Measurements from ENCODE around the gene VWA2.

- TF ChIP-seq POLR2A (IDR thresholded peaks at IDR 0.05; ENCODE audit: low read depth, low read length) (no peak), RAD21 (IDR thresholded peaks at IDR 0.05; ENCODE audit: low read length) (no peak), RFX5 (IDR thresholded peaks at IDR 0.05; ENCODE audit: low read depth, low read length) (no peak), ELK1 (IDR thresholded peaks at IDR 0.05; ENCODE audit: borderline replicate concordance, low read depth, low read length) (no peak), RCOR1 (IDR thresholded peaks at IDR 0.05; ENCODE audit: insufficient replicate concordance, low read length) (no peak)
- TF ChIP-seq, protein P1, sequence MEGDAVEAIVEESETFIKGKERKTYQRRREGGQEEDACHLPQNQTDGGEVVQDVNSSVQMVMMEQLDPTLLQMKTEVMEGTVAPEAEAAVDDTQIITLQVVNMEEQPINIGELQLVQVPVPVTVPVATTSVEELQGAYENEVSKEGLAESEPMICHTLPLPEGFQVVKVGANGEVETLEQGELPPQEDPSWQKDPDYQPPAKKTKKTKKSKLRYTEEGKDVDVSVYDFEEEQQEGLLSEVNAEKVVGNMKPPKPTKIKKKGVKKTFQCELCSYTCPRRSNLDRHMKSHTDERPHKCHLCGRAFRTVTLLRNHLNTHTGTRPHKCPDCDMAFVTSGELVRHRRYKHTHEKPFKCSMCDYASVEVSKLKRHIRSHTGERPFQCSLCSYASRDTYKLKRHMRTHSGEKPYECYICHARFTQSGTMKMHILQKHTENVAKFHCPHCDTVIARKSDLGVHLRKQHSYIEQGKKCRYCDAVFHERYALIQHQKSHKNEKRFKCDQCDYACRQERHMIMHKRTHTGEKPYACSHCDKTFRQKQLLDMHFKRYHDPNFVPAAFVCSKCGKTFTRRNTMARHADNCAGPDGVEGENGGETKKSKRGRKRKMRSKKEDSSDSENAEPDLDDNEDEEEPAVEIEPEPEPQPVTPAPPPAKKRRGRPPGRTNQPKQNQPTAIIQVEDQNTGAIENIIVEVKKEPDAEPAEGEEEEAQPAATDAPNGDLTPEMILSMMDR (conservative IDR thresholded peaks at IDR 0.05; ENCODE audit: low read depth, low read length): no peak
Measured at GRCh38 chr10:114283091-114283490, 44.0 kb downstream of the VWA2 start.
